ENCODE data around the gene TEX12. TPM values are rescaled to one million over a fixed set of nuclear protein-coding genes. Genes with fewer than 3 reads are reported as not detected.

Gene TEX12
- total and polyA plus RNA-seq, 9 of the 15 experiments (the other 6 are each of a cell fraction or from before 2014, with no cell fraction given): 0.10 to 2.3 (median 0.67) TPM; not detected in 1

DNA sequence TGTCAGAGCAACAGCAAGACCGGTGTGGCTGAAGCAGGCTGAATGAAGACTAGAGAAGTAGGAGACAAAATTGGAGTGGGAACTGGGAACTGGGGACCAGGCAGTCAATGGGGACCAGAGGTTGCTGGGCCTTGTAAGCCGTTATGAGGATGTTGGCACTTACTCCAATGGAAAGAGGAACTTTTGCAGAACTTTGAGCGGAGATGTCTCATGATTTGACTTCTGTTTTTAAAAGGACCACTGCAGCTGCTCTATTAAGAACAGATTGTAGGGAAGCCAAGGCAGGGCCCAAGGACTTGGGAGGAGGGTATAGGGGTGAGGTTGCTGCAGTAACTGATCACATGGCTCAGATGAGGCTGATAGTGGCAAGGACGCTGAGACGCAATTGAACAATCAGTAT lies 37.5 kb upstream of the TEX12 start:
- CTCF ChIA-PET (ENCODE audit: low intra/inter-chr PET ratio): no interaction called here
- POLR2A ChIA-PET: interaction anchor here (0.7 kb wide), 1 partner anchor 20 kb away, joined by 3 read pairs; no protein-coding TSS in a partner anchor
- no peaks in the 10 kb centered on the region for H3K36me3 ChIP-seq (ENCODE audit: control insufficient read depth, insufficient read depth, low read length)
- no peak overlapping the region for H3K4me2 ChIP-seq (ENCODE audit: insufficient read depth, low read length)
- TF ChIP-seq USF2 (CRISPR knock-in tag; IDR thresholded peaks at IDR 0.05) (peak; percentile 9; the same call in 1 of the 2 replicates), NCOA4 (IDR thresholded peaks at IDR 0.05; ENCODE audit: partially characterized antibody) (no peak), RBM34 (IDR thresholded peaks at IDR 0.05; ENCODE audit: borderline replicate concordance, insufficient read depth, low read length) (no peak)
- H3K4me3 ChIP-seq: no peak overlapping the region
- DNase-seq (ENCODE audit: extremely low read depth in 1 of 4, low spot score in 3 of 4): no peak
- H3K9ac ChIP-seq (ENCODE audit: insufficient read depth in 1 of 2, low read depth in 2 of 2, low read length in 2 of 2): no peak overlapping the region
- intact Hi-C loops (cut with micrococcal nuclease) (no loop called here), in situ Hi-C loops (cut with MboI) (no loop called here)
- FAIRE-seq: no peak
- no TSS peak for BruUV-seq (replicated peaks)
- H3K27me3 ChIP-seq (ENCODE audit: control insufficient read depth in 2 of 2, insufficient read depth in 2 of 2, low read length in 2 of 2): no peaks in the 10 kb centered on the region
- no peak overlapping the region for H3K27ac ChIP-seq (ENCODE audit: extremely low read depth, low read depth, low read length)
- no peak for ATAC-seq
- no peaks in the 10 kb centered on the region for H3K9me3 ChIP-seq (replicated peaks; ENCODE audit: control insufficient read depth, insufficient read depth, low read depth, low read length)
- H2AFZ ChIP-seq (ENCODE audit: low read depth, low read length): no peak overlapping the region
- 43% methylated on average over 5 of the region's 5 CpGs for WGBS (ENCODE audit: insufficient coverage, low coverage, missing lambda C conversion rate)
- H3K4me1 ChIP-seq (replicated peaks in 1 of 2; ENCODE audit: control insufficient read depth in 2 of 2, insufficient read depth in 2 of 2, low read length in 2 of 2): no peaks in the 10 kb centered on the region
- no peaks in the 10 kb centered on the region for H3K9me1 ChIP-seq (ENCODE audit: control insufficient read depth, insufficient read depth, low read length)
- no peaks in the 10 kb centered on the region for H3K79me2 ChIP-seq (ENCODE audit: control insufficient read depth, insufficient read depth, low read length)
- H4K20me1 ChIP-seq (replicated peaks; ENCODE audit: control insufficient read depth, insufficient read depth, low read length): no peaks in the 10 kb centered on the region

DNA sequence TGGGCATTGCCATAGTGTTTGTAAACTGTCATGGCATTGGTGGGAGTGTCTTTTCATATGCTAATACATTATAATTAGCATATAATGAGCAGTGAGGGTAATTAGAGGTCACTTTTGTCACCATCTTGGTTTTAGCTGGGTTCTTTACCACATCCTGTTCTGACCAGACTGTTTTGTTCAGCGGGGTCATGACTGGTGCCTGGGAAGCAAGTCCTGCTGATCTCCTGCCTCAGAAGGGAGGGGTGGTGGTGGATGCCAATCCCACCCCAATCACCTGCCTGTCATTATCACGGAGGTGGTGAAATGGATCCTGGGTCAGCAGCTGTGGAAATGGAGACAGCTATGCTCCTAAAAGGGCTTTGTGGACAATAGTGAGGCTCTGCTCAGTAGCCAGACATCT lies 34.4 kb upstream of the TEX12 start:
- peak; percentile 32; the same call in 1 of the 3 replicates for ATAC-seq
- Histone ChIP-seq H3K9me1 (ENCODE audit: control insufficient read depth, insufficient read depth, low read length) (no peaks in the 10 kb centered on the region), H3K79me2 (ENCODE audit: control insufficient read depth, insufficient read depth, low read length) (no peaks in the 10 kb centered on the region), H2AFZ (ENCODE audit: low read depth, low read length) (no peak overlapping the region), H3K27me3 (ENCODE audit: control insufficient read depth in 2 of 2, insufficient read depth in 2 of 2, low read length in 2 of 2) (no peaks in the 10 kb centered on the region), H3K36me3 (ENCODE audit: control insufficient read depth, insufficient read depth, low read length) (no peaks in the 10 kb centered on the region), H3K9ac (ENCODE audit: insufficient read depth in 1 of 2, low read depth in 2 of 2, low read length in 2 of 2) (no peak overlapping the region), H3K4me1 (replicated peaks in 1 of 2; ENCODE audit: control insufficient read depth in 2 of 2, insufficient read depth in 2 of 2, low read length in 2 of 2) (no peaks in the 10 kb centered on the region), H4K20me1 (replicated peaks; ENCODE audit: control insufficient read depth, insufficient read depth, low read length) (no peaks in the 10 kb centered on the region), H3K4me3 (no peak overlapping the region), H3K27ac (ENCODE audit: extremely low read depth, low read depth, low read length) (no peak overlapping the region), H3K9me3 (replicated peaks; ENCODE audit: control insufficient read depth, insufficient read depth, low read depth, low read length) (no peaks in the 10 kb centered on the region), H3K4me2 (ENCODE audit: insufficient read depth, low read length) (no peak overlapping the region)
- WGBS (ENCODE audit: insufficient coverage, low coverage, missing lambda C conversion rate): 8% methylated on average over 2 of the region's 2 CpGs
- in situ Hi-C loops (cut with MboI) (no loop called here), intact Hi-C loops (cut with micrococcal nuclease) (no loop called here)
- DNase-seq (ENCODE audit: extremely low read depth in 1 of 4, low spot score in 3 of 4): no peak
- POLR2A ChIA-PET: interaction anchor here (2.0 kb wide), 1 partner anchor 11 kb away, joined by 7 read pairs; no protein-coding TSS in a partner anchor
- no peak for FAIRE-seq
- TF ChIP-seq ZBTB17 (CRISPR knock-in tag; IDR thresholded peaks at IDR 0.05) (no peak), POLR2A (conservative IDR thresholded peaks at IDR 0.05) (no peak), ZBTB8A (IDR thresholded peaks at IDR 0.05; ENCODE audit: partially characterized antibody) (no peak), ETV1 (tag; conservative IDR thresholded peaks at IDR 0.05; ENCODE audit: low read depth) (0 out of 2 replicates have a peak, but pooled peaks have one; percentile 37), PTTG1 (tag; IDR thresholded peaks at IDR 0.05; ENCODE audit: low read depth) (no peak)
- no TSS peak for BruUV-seq (replicated peaks)
- CTCF ChIA-PET (ENCODE audit: low intra/inter-chr PET ratio): no interaction called here

Measured in K562 (cell line).